HEK293 (cell line): ENCODE results near the gene OR5H15.
"Not testable (repeated sequence)": the region's sequence is repeated elsewhere in the genome, so short reads cannot be mapped to it uniquely, and the experiment has no call there.

ENCODE experiments used
- CTCF ChIP-seq: fragments of 450-650 bp; formaldehyde crosslinking; IDR thresholded peaks from 2 replicates; pipeline ENCODE4 v1.5.1; 2016; ENCODE audit warnings: missing biosample characterization, missing genetic modification characterization
- SETDB1 ChIP-seq: IDR thresholded peaks from one replicate; pipeline ENCODE4 v1.6.1; 2017; ENCODE audit warnings: mild to moderate bottlenecking, low read length, moderate library complexity, mixed read lengths; ENCODE audit not compliant: insufficient read length
- ZFP41 ChIP-seq: fragments of 450-650 bp; formaldehyde crosslinking; IDR thresholded peaks from 2 replicates; pipeline ENCODE4 v1.5.1; 2016; ENCODE audit warnings: missing biosample characterization, missing genetic modification characterization, borderline replicate concordance
- ZNF449 ChIP-seq: fragments of 450-650 bp; formaldehyde crosslinking; IDR thresholded peaks from 2 replicates; pipeline ENCODE4 v1.5.1; 2017; ENCODE audit warnings: missing biosample characterization, mild to moderate bottlenecking, missing genetic modification characterization, moderate library complexity

- not testable (repeated sequence) for TF ChIP-seq CTCF (tag by site-specific recombination); SETDB1; ZNF449 (tag by site-specific recombination); ZFP41 (tag by site-specific recombination)
These were observed 17.0 kb upstream of the OR5H15 start for GRCh38 chr3:98149456-98149855.
